G401 (cell line): Measurements from ENCODE around the gene RGS9. TPM values are rescaled to one million over a fixed set of nuclear protein-coding genes. Genes with fewer than 3 reads are reported as not detected.
"Not testable (repeated sequence)": the region's sequence is repeated elsewhere in the genome, so short reads cannot be mapped to it uniquely, and the experiment has no call there.

Experiments used
- DNase-seq: peaks from one replicate; pipeline ENCODE4 v3.0.0-alpha.2; 2015; ENCODE audit warnings: low spot score
- in situ Hi-C: cut with HindIII; loops from 2 replicates; pipeline ENCODE4 v1.10.0; 2016; ENCODE audit warnings: low sequenced_read_pairs, mixed read lengths
- total RNA-seq: library from RNA; depleted of rRNA; stranded (reverse); fragments of >200 nt; shearing (Covaris generic); gene quantifications from 2 replicates; pipeline ENCODE4 v1.2.3, GENCODE V29; 2014

The RGS9 gene
- total RNA-seq, 1 experiment from 2014 or later = 15.4 TPM

- in situ Hi-C loops = loop anchor here (5.0 kb wide), 1 partner anchor 72 kb away; no protein-coding TSS in a partner anchor
- no peak for DNase-seq
Measured at GRCh38 chr17:65109543-65109942, 27.6 kb upstream of the RGS9 start.

GRCh38 chr17:65109990-65110680 is 27.0 kb upstream of the RGS9 start:
- in situ Hi-C loops = loop anchor here (5.0 kb wide), 1 partner anchor 73 kb away; no protein-coding TSS in a partner anchor
- DNase-seq = no peak

- in situ Hi-C loops = no loop called here
- peak; percentile 83 for DNase-seq
Measured at GRCh38 chr17:65115839-65116238, 21.3 kb upstream of the RGS9 start.

- DNase-seq, in situ Hi-C loops: not testable (repeated sequence)
Measured at GRCh38 chr17:65116515-65116914, 20.7 kb upstream of the RGS9 start.

- DNase-seq = no peak
- in situ Hi-C loops = no loop called here
Measured at GRCh38 chr17:65117384-65118035, 19.7 kb upstream of the RGS9 start.

- in situ Hi-C loops = no loop called here
Measured at GRCh38 chr17:65121368-65121767, 15.8 kb upstream of the RGS9 start.

GRCh38 chr17:65121916-65122806 is 15.0 kb upstream of the RGS9 start:
- in situ Hi-C loops = no loop called here
- DNase-seq = no peak

More at GRCh38 chr17:65121368-65121767, 15.8 kb upstream of the RGS9 start:
- no peak for DNase-seq

GRCh38 chr17:65122836-65123756 is 14.1 kb upstream of the RGS9 start:
- in situ Hi-C loops = no loop called here
- DNase-seq = peak; percentile 89

GRCh38 chr17:65123757-65124675 is 13.2 kb upstream of the RGS9 start:
- in situ Hi-C loops = no loop called here

GRCh38 chr17:65130832-65131231 is 6.3 kb upstream of the RGS9 start:
- DNase-seq = no peak
- in situ Hi-C loops = no loop called here

More at GRCh38 chr17:65123757-65124675, 13.2 kb upstream of the RGS9 start:
- no peak for DNase-seq

GRCh38 chr17:65131240-65131639 is 5.9 kb upstream of the RGS9 start:
- no peak for DNase-seq
- in situ Hi-C loops = no loop called here

- in situ Hi-C loops = no loop called here
- DNase-seq = no peak
Measured at GRCh38 chr17:65131946-65132345, 5.2 kb upstream of the RGS9 start.

GRCh38 chr17:65134035-65134434 is 3.1 kb upstream of the RGS9 start:
- no peak for DNase-seq
- in situ Hi-C loops = no loop called here

GRCh38 chr17:65139101-65139764 is 2.1 kb downstream of the RGS9 start:
- in situ Hi-C loops = no loop called here

GRCh38 chr17:65142247-65142646 is 5.1 kb downstream of the RGS9 start:
- in situ Hi-C loops = no loop called here
- no peak for DNase-seq

More at GRCh38 chr17:65139101-65139764, 2.1 kb downstream of the RGS9 start:
- DNase-seq = no peak

- in situ Hi-C loops = no loop called here
- DNase-seq = peak; percentile 50
Measured at GRCh38 chr17:65143889-65144604, 6.9 kb downstream of the RGS9 start.

GRCh38 chr17:65145743-65146142 is 8.6 kb downstream of the RGS9 start:
- no peak for DNase-seq
- in situ Hi-C loops = no loop called here
